Vagina (tissue), 2 donors: ENCODE data around the gene OLFML2B. TPM values are rescaled to one million over a fixed set of nuclear protein-coding genes. Genes with fewer than 3 reads are reported as not detected.
A peak's percentile ranks its signal among the peaks of the same experiment; 100 is the strongest.
"Not testable (repeated sequence)": the region's sequence is repeated elsewhere in the genome, so short reads cannot be mapped to it uniquely, and the experiment has no call there.

Source experiments
- DNase-seq, 2 donors: peaks; one replicate each; pipeline ENCODE4 v3.0.0-alpha.2; 2017; ENCODE audit errors: extremely low spot score in 2 of 2
- H3K27ac ChIP-seq: fragments of 200-600 bp; sonication (generic); one replicate; pipeline ENCODE4 v1.5.1; 2019
- H3K27me3 ChIP-seq: fragments of 200-600 bp; sonication (generic); one replicate; pipeline ENCODE4 v1.5.1; 2019
- H3K36me3 ChIP-seq, 2 donors: fragments of 200-600 bp; sonication (generic); one replicate each; pipeline ENCODE4 v1.5.1; 2017 to 2019
- H3K4me1 ChIP-seq: fragments of 200-600 bp; sonication (generic); one replicate; pipeline ENCODE4 v1.5.1; 2019
- H3K4me3 ChIP-seq, 2 donors: fragments of 200-600 bp; sonication (generic); 1 replicate in 1 of 2; 2 replicates in 1 of 2; pipeline ENCODE4 v1.5.1; 2016 to 2019
- H3K9me3 ChIP-seq: fragments of 200-600 bp; sonication (generic); one replicate; pipeline ENCODE4 v1.5.1; 2019
- CTCF ChIP-seq, 3 experiments: fragments of 450-650 bp in 2 of 3; fragments of 200-600 bp in 1 of 3; sonication (generic) in 1 of 3; IDR thresholded peaks; one replicate each; pipeline ENCODE4 v1.5.1; 2017 to 2019; ENCODE audit warnings: antibody characterized with exemption in 3 of 3, mild to moderate bottlenecking in 2 of 3, moderate library complexity in 2 of 3
- POLR2A ChIP-seq, 2 donors: fragments of 450-650 bp; IDR thresholded peaks; one replicate each; pipeline ENCODE4 v1.6.1; 2017; ENCODE audit warnings: antibody characterized with exemption in 2 of 2, mild to moderate bottlenecking in 2 of 2, moderate library complexity in 2 of 2
- POLR2AphosphoS5 ChIP-seq, 2 donors: sonication (generic); formaldehyde crosslinking; IDR thresholded peaks; one replicate each; pipeline ENCODE4 v1.9.0; 2017; ENCODE audit warnings: antibody characterized with exemption in 2 of 2, mild to moderate bottlenecking in 2 of 2, low read depth in 1 of 2; ENCODE audit not compliant: insufficient read depth in 1 of 2
- intact Hi-C: fragments of 100-400 bp; cut with DNase I; formaldehyde crosslinking; loops from one replicate; pipeline ENCODE4 v1.15.1; 2023
- total RNA-seq: library from RNA; depleted of rRNA; stranded (reverse); fragments of >200 nt; gene quantifications from one replicate; pipeline ENCODE4 v1.2.3, GENCODE V29; 2016

OLFML2B gene
- total RNA-seq, 1 donor from 2014 or later = 12.8 TPM

GRCh38 chr1:162069334-162070093, 45.8 kb upstream of the OLFML2B start, which contains the start of gene NOS1AP:
NOS1AP (plus strand) TSS chr1:162069691; CDS start chr1:162070178, 487 bp downstream.
- Histone ChIP-seq H3K36me3 (no peaks in the 10 kb centered on the region), H3K4me3 (peak within 1 kb of the TSS; percentile 57 to 84), H3K27me3 (no peaks in the 10 kb centered on the region), H3K9me3 (no peaks in the 10 kb centered on the region), H3K4me1 (peaks cover 11% of the 10 kb centered on the region), H3K27ac (peak within 1 kb of the TSS; percentile 20)
- intact Hi-C loops = no loop called here
- peak in 1 of 2 donors; percentile 18 for TF ChIP-seq POLR2A (IDR thresholded peaks at IDR 0.05)
- TF ChIP-seq POLR2AphosphoS5 (IDR thresholded peaks at IDR 0.05; ENCODE audit: insufficient read depth in 1 of 2, low read depth in 1 of 2) = no peak
- no peak for DNase-seq

GRCh38 chr1:162068301-162068700, 44.6 kb upstream of the OLFML2B start:
- Histone ChIP-seq H3K9me3 (no peaks in the 10 kb centered on the region), H3K27ac (no peak overlapping the region), H3K4me3 (no peak overlapping the region), H3K27me3 (no peaks in the 10 kb centered on the region), H3K4me1 (peaks cover 11% of the 10 kb centered on the region), H3K36me3 (no peaks in the 10 kb centered on the region)
- no peak for TF ChIP-seq POLR2AphosphoS5 (IDR thresholded peaks at IDR 0.05; ENCODE audit: insufficient read depth in 1 of 2, low read depth in 1 of 2)
- TF ChIP-seq CTCF (IDR thresholded peaks at IDR 0.05) = no peak
- TF ChIP-seq POLR2A (IDR thresholded peaks at IDR 0.05) = no peak
- intact Hi-C loops = no loop called here
- no peak for DNase-seq

GRCh38 chr1:162067466-162067865, 43.8 kb upstream of the OLFML2B start:
- Histone ChIP-seq H3K27ac (no peak overlapping the region), H3K9me3 (no peaks in the 10 kb centered on the region), H3K27me3 (no peaks in the 10 kb centered on the region), H3K4me3 (no peak overlapping the region), H3K36me3 (no peaks in the 10 kb centered on the region), H3K4me1 (peaks cover 11% of the 10 kb centered on the region)
- intact Hi-C loops = no loop called here
- TF ChIP-seq POLR2AphosphoS5 (IDR thresholded peaks at IDR 0.05; ENCODE audit: insufficient read depth in 1 of 2, low read depth in 1 of 2) (no peak), POLR2A (IDR thresholded peaks at IDR 0.05) (no peak), CTCF (IDR thresholded peaks at IDR 0.05) (no peak)
- no peak for DNase-seq

GRCh38 chr1:162066836-162067235, 43.2 kb upstream of the OLFML2B start:
- H3K4me3 ChIP-seq, H3K36me3 ChIP-seq, H3K9me3 ChIP-seq, H3K27me3 ChIP-seq, H3K27ac ChIP-seq, DNase-seq, intact Hi-C loops: not testable (repeated sequence)
- peaks cover 11% of the 10 kb centered on the region for H3K4me1 ChIP-seq

- H3K27me3 ChIP-seq = no peaks in the 10 kb centered on the region
- no peaks in the 10 kb centered on the region for H3K9me3 ChIP-seq
- TF ChIP-seq POLR2A (IDR thresholded peaks at IDR 0.05) = no peak
- no peak for TF ChIP-seq CTCF (IDR thresholded peaks at IDR 0.05)
- no peak for TF ChIP-seq POLR2AphosphoS5 (IDR thresholded peaks at IDR 0.05; ENCODE audit: insufficient read depth in 1 of 2, low read depth in 1 of 2)
- no peak overlapping the region for H3K4me3 ChIP-seq
- DNase-seq = no peak
- peaks cover 1% of the 10 kb centered on the region for H3K4me1 ChIP-seq
- H3K36me3 ChIP-seq = no peaks in the 10 kb centered on the region
- H3K27ac ChIP-seq = no peak overlapping the region
- intact Hi-C loops = no loop called here
These were observed 41.3 kb upstream of the OLFML2B start for GRCh38 chr1:162065016-162065415.

GRCh38 chr1:162062542-162063015, 38.9 kb upstream of the OLFML2B start:
- Histone ChIP-seq H3K4me1 (no peaks in the 10 kb centered on the region), H3K4me3 (no peak overlapping the region), H3K27me3 (no peaks in the 10 kb centered on the region), H3K27ac (no peak overlapping the region), H3K9me3 (no peaks in the 10 kb centered on the region), H3K36me3 (no peaks in the 10 kb centered on the region)
- TF ChIP-seq CTCF (IDR thresholded peaks at IDR 0.05) = no peak
- TF ChIP-seq POLR2A (IDR thresholded peaks at IDR 0.05) = no peak
- TF ChIP-seq POLR2AphosphoS5 (IDR thresholded peaks at IDR 0.05; ENCODE audit: insufficient read depth in 1 of 2, low read depth in 1 of 2) = no peak
- intact Hi-C loops = no loop called here
- DNase-seq = no peak
